HG02623 (cell line): ENCODE measurements around the gene TLR6.

Experiments used
- ATAC-seq: cut with Tn5 transposase; IDR thresholded peaks from one replicate; pipeline ENCODE4 v1.9.1; 2021; ENCODE audit warnings: moderate library complexity; ENCODE audit not compliant: unreplicated experiment

Gene TLR6

GRCh38 chr4:38868059-38868960 lies 11.7 kb upstream of the TLR6 start:
- ATAC-seq, result no peak

DNA sequence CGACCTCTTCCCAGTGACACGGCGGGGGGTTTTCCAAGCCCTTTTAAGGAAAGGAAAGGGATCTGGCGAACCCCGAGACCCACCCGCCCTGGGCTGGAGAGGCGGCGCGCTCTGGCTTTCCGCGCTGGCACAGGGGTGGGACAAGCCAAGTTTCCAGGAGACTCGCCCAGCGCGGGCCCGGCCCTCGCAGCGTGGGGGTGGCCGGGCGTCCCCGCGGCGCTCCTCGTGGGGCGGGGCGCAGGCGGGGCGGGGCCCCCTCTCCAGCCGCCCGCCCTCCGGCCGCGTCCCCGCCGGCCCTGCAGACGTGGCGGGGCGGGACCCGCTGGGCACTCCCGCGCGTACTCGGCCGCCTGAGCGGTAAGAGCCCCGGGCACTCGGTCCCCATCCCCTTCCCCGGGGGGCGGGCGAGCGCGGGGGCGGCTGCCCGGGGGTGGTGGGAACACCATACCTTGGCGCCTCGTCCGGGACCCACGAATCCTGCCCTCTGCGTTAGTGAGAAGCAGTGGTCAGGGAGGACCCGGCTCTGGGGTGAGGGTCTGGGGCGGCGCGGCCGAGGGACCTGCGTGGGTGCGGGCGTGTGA lies 11.0 kb upstream of the TLR6 start, which contains the start of gene FAM114A1:
FAM114A1 (plus strand) TSS at position 329 of the 581 bp plus-strand sequence. CDS start 10,273 bp downstream, outside the sequence.
- ATAC-seq, result peak; percentile 84

GRCh38 chr4:38866973-38867477 lies 10.4 kb upstream of the TLR6 start:
- no peak for ATAC-seq

GRCh38 chr4:38865445-38865844 lies 8.8 kb upstream of the TLR6 start:
- no peak for ATAC-seq

GRCh38 chr4:38861791-38862190 lies 5.2 kb upstream of the TLR6 start:
- no peak for ATAC-seq

DNA sequence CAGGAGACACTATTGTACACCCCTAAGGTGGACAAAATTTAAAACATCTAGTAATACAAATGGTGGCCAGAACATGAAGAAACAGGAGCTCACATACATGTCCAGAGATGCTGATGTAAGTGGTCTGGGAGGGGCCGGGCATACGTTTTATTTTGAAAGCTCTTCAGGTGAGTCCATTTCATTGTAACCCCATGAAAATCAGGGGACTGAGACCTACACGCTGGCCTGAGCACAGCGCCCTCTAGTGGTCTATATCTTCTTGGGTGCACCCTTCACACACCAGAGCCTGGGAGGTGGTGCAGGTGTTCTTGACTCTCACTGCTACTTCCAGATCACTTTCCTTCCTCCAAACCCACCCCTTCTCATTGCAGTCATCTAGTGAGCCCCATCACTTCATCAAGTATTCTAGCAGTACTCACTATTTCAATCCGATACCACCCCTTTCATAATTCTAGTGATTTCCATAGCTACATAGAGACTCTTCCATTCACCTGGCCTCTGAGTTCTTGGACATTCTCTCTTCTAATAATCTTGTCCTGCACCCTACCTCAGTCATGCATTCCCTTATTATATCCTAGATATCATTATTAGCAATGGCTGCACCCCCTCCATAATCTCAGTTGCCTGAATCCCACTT lies 4.3 kb upstream of the TLR6 start:
- peak; percentile 49 for ATAC-seq

DNA sequence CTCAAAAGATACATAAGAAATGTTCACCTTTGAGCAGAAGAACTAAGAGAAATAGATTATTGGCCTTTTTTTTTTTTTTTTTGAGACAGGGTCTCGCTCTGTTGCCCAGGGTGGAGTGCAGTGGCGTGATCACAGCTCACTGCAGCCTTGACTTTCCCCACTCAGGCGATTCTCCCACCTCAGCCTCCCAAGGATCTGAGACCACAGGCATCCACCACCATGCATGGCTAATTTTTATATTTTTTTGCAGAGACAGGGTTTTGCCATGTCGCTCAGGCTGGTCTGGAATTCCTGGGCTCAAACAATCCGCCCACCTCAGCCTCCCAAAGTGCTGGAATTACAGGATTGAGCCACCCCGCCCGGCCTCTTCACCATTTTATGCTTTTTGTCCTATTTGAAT lies 2.9 kb upstream of the TLR6 start:
- no peak for ATAC-seq

GRCh38 chr4:38858097-38858420 lies 1.4 kb upstream of the TLR6 start:
- no peak for ATAC-seq

DNA sequence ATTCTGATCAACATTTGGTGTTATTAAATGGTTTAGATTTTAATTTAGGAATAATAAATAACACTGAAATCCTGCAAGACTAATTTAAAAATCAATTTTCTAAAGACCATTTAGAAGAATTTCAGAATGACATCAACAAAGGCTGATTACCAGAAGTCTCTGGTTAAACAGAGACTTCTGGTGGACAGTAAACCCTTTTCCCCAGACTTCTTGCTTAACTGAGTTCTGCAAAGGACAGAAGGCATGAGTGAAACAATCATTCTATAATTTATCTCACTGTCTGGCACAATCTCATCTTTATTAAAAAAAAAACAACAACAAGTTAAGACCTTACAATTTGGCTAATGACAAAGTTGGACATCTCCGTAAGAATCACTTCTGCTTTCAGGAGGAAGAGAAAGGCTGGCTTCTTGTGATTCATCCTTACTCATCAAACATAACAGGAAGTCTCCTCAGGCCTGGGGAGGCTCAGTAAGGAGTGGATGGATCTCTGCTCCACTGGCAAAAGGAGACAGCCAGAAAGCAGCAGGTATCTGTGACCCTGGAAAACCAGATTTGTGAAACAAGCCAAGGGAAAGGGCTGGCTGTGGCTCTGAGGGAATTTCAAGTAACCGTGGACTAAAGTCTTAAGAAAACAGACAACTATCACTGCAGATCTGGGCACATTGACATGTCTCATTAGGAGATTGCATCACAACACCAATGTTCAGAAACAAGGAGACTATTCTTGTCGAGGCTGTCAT lies 908 bp upstream of the TLR6 start:
- ATAC-seq, result peak; percentile 48

DNA sequence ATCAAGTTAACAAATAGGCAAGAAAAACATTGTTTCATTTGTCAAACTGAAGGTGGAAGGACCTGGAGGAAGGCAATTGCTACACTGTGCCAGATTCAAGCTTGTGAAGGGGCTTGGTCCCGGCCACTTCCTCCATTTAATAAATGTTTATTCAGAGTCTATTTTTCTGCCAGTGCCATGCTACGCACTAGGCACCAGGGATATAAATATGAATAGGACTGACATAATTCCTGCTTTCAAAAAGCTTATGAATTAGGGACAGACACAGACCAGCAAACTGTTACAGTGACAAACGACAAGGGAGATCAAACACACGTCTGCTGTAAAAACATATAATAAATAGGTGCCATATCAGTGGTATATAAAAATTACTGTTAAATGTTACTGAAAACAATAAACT lies 571 bp downstream of the TLR6 start:
- no peak for ATAC-seq

DNA sequence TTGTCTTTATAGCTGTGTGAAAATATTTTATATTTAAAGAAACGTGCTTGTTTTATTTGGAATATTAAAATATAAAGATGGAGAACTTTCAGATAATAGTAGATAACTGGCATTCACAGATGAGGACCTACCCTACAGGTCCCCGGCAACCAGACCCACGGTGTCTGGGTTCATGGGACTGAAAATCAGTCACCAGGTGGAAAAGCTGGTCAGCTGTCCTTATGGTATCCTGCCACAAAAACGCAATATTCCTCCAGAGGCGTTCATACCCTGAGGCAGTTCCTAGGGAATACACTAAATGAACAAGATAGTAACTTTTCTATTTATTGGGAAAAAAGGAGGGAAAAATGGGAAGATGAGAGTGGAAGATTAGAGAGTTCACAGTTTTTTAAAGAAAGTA lies 1.2 kb downstream of the TLR6 start:
- no peak for ATAC-seq

GRCh38 chr4:38846015-38846414 lies 10.6 kb downstream of the TLR6 start:
- no peak for ATAC-seq

GRCh38 chr4:38842994-38843393 lies 13.6 kb downstream of the TLR6 start:
- ATAC-seq, result no peak

- no peak for ATAC-seq
These were observed 18.8 kb downstream of the TLR6 start for GRCh38 chr4:38837849-38838248.

DNA sequence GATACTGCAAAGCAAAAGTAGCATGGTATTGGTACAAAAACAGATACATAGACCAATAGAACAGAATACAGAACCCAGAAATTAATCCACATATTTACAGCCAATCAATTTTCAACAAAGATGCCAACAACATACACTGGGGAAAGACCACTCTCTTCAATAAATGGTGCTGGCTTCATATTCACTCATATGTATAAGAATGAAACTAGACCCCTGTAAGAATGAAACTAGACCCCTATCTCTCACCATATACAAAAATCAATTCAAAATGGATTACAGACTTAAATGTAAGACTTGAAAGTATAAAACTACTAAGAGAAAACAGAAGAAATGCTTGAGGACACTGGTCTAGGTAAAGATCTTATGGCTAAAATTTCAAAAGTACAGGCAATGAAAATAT lies 19.3 kb downstream of the TLR6 start:
- ATAC-seq, result no peak

DNA sequence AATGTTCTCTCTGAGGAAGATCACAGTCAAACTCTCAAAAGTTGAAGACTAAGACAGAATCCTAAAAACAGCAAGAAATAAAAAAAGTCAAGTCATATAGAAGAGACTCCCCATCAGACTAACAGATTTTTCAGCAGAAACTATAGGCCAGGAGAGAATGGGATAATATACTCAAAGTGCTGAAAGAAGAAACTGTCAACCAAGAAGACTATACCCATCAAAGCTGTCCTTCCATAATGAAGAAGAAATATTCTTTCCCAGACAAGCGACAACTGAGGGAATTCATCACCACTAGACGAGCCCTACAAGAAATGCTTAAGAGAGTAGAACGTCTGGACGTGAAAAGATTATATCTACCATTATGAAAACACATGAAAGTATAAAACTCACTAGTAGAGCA lies 22.0 kb downstream of the TLR6 start:
- no peak for ATAC-seq

- no peak for ATAC-seq
These were observed 23.7 kb downstream of the TLR6 start for GRCh38 chr4:38832624-38833528.

DNA sequence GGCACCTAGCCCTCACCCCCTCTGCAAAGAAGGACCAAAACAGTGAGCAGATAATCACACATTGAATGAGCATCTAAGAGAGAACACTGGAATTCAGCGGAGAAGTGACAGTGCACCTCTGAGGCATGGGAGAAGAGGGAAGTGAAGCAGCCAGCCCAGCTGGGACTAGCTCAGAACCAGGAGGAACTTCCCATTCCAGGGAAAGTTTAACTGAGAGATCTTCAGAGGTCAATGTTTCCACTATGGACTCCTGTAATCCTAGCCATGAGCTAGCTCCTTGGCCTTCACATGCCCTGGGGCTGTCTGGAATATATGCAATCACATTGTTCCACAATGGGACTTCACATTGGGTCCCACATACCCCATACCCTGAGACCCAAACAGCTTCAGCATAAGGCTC lies 24.4 kb downstream of the TLR6 start:
- no peak for ATAC-seq

GRCh38 chr4:38831653-38832052 lies 25.0 kb downstream of the TLR6 start:
- ATAC-seq, result no peak

- ATAC-seq, result no peak
These were observed 27.4 kb downstream of the TLR6 start for GRCh38 chr4:38829237-38829636.
